SK-N-MC (cell line): ENCODE results near the gene PODXL2.

ENCODE experiments used
- EZH2 ChIP-seq: fragments of 200-600 bp; sonication (generic); IDR thresholded peaks from one replicate; pipeline ENCODE4 v1.6.1; 2017; ENCODE audit warnings: antibody characterized with exemption
- POLR2AphosphoS5 ChIP-seq: IDR thresholded peaks from 2 replicates; pipeline ENCODE4 v1.6.1; 2012; ENCODE audit warnings: mild to moderate bottlenecking, low read depth, low read length, borderline replicate concordance

DNA sequence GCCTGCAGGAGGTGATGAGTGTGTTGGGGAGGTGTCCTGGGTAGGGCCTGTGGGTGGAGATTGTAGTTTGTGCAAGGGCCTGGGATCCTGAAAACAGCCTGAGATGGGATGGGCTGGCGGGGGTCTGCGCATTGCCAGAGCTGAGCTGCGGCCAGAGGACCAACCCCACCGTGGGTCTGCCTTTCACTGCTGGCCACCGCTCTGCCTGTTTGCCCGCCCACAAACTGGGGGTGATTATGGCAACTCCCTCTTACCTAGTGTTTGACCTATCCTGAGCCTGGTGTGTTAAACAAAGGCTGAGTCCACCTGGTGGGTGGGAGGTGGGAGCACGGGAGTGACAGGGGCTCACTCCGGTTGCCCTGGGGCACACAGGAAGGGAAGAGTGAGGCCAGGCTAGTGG is 53.6 kb downstream of the PODXL2 start:
- no peak for TF ChIP-seq EZH2
- TF ChIP-seq POLR2AphosphoS5 = no peak
